Neural progenitor cell (in vitro differentiated cells): ENCODE results near the gene NRG3.

Experiments
- EZH2 ChIP-seq: fragments of 200-600 bp; sonication (generic); IDR thresholded peaks from 2 replicates; pipeline ENCODE4 v1.6.1; 2017; ENCODE audit warnings: antibody characterized with exemption, mild to moderate bottlenecking, moderate library complexity
- EZH2phosphoT487 ChIP-seq: fragments of 200-600 bp; sonication (generic); IDR thresholded peaks from 2 replicates; pipeline ENCODE4 v1.6.1; 2017; ENCODE audit warnings: antibody characterized with exemption
- TF ChIP-seq, protein P1 (sequence below): fragments of 200-600 bp; sonication (generic); IDR thresholded peaks from 2 replicates; pipeline ENCODE4 v1.5.1; 2017; ENCODE audit warnings: antibody characterized with exemption, mild to moderate bottlenecking

DNA sequence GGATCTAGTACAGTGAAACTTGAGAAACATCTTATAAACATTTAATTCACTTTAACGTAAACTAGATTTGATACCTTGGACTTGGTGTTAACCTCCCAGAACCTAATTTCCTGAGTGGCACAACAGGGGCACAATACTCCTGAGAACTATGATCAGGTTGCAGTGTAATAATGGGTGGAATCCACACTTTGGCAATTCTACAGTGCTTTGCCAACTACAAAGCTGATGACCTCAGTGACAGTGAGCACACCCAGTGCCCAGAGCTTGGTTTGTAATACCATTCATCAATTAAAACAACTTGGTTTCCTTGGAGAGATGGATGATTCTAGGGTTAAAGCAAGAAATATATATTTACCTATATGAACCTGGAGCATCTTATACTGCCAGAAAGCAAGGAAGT lies 379.2 kb downstream of the NRG3 start:
- TF ChIP-seq, protein P1, sequence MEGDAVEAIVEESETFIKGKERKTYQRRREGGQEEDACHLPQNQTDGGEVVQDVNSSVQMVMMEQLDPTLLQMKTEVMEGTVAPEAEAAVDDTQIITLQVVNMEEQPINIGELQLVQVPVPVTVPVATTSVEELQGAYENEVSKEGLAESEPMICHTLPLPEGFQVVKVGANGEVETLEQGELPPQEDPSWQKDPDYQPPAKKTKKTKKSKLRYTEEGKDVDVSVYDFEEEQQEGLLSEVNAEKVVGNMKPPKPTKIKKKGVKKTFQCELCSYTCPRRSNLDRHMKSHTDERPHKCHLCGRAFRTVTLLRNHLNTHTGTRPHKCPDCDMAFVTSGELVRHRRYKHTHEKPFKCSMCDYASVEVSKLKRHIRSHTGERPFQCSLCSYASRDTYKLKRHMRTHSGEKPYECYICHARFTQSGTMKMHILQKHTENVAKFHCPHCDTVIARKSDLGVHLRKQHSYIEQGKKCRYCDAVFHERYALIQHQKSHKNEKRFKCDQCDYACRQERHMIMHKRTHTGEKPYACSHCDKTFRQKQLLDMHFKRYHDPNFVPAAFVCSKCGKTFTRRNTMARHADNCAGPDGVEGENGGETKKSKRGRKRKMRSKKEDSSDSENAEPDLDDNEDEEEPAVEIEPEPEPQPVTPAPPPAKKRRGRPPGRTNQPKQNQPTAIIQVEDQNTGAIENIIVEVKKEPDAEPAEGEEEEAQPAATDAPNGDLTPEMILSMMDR = no peak
- TF ChIP-seq EZH2phosphoT487 (no peak), EZH2 (no peak)
